HG02571 (cell line): ENCODE data around the gene SEC61B.
"Not testable (repeated sequence)": the region's sequence is repeated elsewhere in the genome, so short reads cannot be mapped to it uniquely, and the experiment has no call there.

Source experiments
- ATAC-seq: cut with Tn5 transposase; IDR thresholded peaks from one replicate; pipeline ENCODE4 v1.9.1; 2021; ENCODE audit warnings: mild to moderate bottlenecking, moderate library complexity; ENCODE audit not compliant: unreplicated experiment

Gene SEC61B

DNA sequence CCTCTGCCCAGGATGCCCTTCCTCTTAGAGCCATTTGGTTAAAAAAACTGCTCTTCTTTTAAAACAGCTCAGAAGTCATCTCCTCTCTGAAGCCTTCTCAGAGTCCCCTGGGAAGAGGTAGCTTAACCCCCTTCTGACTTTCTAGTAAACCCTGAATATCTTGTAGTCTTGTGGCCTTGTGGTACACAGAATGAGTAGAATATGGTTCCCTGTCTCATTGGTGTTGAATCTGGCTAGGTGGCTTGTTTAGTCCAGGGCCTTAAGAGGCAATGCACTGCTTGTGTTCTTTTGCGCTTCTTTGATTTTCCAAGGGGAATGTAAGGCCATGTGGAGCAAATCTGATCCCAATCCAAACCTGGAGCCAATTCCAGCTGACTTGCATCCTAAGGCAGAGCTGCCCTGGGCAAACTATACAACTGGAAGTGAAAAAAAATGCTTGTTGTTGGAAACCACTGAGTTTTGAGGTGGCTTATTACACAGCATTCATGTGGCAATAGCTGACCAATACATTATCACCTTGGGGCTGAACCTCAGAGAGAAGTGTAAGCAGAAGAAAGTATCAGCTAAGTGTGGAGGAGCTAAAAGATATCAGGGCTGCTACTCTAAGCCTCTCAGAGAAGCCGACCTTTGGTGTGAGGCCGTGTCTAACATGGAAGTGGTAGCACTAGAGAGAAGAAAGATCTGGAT lies 31.3 kb upstream of the SEC61B start:
- no peak for ATAC-seq

DNA sequence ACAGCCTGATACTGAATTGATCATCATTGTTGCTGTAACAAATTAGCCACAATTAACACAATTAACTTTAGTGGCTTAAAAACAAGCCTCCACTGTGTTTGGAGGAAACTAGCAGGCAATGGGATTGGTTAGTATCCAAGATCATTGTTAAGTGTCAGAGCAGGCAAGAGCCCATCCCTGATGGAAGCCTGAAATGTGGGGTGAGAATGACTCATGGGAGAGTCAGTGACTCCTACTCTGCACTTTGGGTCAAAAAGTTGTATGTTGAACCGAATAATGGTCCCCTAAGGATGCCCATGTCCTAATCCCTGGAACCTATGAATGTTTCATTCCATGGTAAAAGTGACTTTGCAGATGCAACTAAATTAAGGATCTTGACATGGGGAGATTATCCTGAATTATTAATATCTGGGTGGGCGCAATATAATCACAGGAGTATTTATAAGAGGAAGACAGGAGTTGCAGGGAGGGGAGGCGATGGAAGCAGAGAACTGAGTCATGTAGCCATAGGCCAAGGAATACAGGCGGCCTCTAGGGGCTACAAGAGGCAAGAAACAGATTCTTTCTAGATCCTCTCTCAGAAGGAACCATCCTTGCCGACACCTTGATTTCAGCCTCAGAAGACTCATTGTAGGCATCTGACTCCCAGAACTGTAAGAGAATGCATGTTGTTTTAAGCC lies 29.2 kb upstream of the SEC61B start:
- no peak for ATAC-seq

DNA sequence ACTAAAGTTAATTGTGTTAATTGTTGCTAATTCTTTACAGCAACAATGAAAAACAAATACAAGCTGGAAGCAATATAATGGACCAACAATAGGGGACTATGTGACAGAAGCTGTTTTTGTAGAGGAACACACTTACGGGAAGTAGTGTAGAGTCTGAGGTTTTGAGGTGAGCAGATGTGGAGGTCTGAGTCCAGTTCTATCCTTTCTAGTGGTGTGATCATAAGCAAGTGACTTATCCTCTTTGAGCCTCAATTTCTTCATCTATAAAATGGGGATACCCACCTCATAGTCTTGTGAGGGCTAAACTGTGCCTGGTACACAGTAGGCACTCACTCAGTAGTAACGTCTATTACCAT lies 28.6 kb upstream of the SEC61B start:
- ATAC-seq, result no peak

DNA sequence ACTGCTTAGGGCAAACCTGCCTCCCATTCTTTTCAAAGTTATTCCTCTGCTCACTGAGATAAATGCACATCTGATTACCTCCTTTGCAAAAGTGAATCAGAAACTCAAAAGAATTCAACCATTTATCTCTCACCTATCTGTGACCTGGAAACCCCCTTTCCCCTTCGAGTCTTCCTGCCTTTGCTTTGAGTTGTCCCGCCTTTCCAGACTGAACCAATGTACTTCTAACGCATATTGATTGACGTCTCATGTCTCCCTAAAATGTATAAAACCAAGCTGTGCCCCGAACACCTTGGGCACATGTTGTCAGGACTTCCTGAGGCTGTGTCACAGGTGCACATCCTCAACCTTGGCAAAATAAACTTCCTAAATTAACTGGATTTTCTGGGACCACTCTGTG lies 25.6 kb upstream of the SEC61B start:
- not testable (repeated sequence) for ATAC-seq

DNA sequence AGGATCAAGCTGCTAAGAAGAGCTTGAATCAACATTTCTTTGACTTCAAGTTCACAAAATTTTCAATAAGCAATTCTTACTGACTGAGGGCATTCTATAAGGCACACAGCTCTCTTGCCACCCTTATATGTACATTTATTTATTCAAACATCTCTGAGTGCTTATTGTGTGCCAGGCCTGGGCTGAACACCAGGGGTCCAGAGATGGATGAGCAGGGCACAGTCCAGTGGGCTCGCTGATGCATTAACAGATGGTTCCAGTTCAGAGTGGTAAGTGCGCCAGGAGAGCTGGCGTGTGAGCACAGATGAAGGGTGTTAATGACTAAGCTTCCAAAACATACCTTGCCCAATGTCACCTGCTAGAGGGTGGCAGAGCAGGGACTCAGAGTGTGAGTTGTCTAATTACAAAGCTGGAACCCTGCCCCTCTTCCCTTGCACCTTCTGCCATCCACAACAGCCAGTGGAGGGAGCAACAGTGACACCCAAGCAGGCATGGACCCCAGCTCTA lies 24.9 kb upstream of the SEC61B start:
- ATAC-seq, result no peak

DNA sequence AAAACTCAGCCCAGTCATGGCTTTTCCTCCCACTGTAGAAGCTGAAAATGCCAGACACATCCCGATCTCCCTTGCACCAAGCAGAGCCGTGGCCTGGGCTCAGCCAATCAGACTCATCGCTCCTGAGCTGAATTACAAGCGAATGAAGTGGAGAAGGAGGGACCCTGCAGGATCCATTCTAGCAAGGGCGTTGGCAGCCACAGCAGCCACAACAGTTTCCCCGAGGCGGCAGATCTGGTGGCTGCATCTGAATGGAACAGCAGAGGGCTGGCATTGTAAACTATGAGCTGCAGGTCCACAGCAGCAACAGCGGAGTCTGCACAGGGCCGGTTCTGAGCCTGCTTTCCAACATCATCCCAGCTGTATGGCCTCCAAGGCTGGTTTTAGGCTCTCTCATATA lies 24.1 kb upstream of the SEC61B start:
- ATAC-seq, result no peak

DNA sequence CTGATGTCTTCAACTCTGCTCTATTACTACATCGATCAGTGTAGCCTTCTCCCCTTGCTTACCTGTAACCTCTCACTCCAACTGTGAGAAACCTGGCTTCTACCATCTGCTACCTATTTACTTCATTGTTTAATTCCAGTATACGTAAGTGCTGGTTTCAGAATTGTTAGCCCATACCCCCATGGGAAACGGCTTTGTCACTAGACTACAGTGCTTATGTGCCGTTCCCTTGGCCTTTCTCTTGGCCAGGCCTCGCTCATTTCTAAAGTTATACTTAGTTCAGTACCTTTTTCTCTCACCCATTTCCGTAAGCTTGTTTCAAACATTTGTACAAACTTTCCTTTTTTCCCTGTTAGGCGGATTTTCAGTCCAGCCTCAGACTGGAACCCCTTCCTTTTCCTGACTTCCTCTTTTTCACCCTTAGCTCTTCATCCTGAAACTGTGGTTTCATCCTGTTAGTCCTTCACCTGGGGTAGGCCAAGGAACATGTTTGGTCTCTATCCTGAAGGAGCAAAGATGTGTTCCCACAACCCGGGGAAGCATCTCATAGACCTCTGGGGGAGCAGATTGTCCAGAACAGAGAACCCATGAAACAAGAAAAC lies 22.0 kb upstream of the SEC61B start:
- no peak for ATAC-seq

DNA sequence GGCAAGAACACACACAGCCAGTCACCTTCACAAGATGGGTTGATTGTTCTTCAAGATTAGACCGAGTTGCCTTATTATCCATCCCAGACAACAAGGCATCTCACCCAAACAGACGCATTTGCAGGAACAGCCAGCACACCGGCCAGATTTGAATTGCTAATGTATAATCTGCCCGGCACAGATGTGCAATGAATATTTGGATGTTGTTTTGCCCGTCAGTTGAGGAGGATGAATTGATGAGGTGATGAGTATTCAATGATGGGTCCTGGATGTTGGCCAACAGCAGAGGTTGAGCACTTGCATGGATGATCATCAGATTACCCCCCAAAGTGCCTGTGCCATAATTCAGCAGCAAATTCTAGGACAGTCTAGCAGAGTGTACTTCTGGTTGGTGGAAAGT lies 20.5 kb upstream of the SEC61B start:
- ATAC-seq, result no peak

DNA sequence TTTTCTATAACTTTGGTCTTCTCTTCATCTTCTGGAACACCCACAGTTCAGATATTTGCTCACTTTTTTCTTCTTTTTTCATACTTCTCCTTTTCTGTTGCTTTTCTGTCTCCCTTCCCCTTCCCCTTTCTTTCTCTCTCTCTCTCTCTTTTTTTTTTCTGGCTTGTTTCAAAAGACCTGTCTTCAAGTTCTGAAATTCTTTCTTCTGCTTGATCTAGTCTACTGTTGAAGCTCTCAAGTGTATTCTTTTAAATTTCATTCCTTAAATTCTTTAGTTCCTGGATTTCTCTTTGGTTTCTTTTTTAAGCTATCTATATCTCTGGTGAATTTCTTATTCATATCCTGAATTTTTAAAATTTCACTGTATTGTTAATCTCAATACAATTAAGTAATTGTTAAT lies 11.5 kb upstream of the SEC61B start:
- no peak for ATAC-seq

DNA sequence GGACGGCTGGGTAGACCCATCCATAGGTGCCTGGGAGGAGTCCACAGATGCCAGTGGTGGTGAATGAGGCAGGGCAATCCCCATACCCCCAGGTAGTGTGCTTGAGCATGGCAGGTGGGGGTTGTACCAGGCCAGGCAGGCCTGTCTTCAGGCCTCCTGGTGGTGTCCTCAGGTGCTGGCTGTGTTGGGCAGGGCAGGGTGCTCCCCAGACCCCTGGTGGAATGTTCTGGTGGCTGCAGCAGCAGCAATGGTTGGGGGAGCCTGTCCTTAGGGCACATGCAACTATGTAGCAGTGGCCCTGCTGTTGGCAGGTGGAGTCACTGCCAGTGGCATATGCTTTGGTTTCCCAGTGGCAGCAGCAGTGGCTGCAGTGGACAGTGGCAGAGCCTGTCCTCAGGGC lies 10.3 kb upstream of the SEC61B start:
- ATAC-seq, result no peak

DNA sequence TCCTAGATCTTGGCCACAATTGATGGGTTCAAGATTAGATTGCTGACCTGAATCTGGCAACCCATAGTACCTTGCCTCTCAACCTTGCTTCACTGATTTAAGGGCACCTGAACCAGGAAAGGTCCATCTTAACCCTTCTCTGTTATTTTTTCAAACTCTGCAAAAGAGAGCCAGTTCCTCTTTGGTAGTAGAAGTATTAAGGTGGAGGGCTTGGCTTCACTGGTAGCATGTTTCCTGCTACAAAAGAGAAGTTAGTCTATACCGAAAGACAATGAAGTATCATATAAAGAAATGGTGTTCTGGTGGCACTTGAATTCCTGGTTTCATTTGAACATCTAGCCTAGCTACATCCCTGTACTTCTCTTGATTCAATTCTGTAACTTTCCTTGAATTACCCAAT lies 8.9 kb upstream of the SEC61B start:
- ATAC-seq, result no peak

DNA sequence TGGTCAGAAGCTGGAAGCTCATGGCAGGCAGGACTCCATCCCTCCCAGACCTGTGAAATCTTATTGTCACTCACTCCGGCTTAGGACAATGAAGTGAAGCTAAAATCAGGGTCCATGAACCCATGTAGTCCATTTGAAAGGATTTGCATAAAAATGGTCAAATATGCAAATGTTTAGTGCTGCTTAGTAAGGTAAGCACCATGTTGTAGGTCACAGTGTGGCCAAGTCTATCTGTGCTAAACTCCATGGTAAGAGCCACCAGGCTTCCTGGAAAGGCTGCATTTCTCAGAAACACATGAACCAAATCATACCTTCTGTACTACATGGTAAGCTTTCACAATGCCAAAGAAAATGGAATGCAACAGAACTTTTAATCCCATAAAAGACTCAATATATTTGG lies 6.0 kb upstream of the SEC61B start:
- ATAC-seq, result no peak

DNA sequence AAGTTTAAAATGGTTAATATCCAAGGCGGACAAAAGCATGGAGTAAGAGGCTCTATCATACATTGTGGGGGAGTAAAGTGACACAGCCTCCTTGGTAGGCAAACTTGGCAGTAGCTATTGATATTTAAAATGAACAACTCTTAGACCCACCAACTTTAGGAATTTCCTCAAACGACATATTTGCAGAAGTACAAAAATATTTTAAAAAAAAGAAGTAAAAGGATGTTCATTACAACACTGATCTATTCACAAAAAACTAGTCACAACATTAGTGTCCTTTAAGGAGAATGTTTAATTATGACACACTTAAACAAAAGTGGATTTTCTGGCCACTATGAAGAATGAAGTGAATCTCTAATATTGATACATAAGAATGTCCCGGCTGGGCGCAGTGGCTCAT lies 2.1 kb upstream of the SEC61B start:
- ATAC-seq, result no peak

DNA sequence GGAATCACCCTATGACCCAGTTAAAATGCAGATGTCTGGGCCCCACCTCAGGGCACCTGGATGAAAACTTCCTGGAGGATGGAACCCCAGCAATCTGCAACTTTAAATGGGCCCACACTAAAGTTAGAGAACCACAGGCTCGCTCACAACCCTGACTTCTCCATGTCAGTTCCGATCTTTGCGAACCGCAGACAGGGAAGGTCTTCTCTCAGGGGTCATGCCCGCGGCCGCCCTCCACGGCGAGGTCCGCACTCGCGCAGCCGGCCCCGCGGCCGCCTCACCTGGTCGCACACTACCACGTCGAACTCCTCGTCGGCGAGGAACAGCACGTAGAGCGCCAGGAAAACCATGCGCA lies 839 bp upstream of the SEC61B start:
- ATAC-seq, result peak; percentile 26

DNA sequence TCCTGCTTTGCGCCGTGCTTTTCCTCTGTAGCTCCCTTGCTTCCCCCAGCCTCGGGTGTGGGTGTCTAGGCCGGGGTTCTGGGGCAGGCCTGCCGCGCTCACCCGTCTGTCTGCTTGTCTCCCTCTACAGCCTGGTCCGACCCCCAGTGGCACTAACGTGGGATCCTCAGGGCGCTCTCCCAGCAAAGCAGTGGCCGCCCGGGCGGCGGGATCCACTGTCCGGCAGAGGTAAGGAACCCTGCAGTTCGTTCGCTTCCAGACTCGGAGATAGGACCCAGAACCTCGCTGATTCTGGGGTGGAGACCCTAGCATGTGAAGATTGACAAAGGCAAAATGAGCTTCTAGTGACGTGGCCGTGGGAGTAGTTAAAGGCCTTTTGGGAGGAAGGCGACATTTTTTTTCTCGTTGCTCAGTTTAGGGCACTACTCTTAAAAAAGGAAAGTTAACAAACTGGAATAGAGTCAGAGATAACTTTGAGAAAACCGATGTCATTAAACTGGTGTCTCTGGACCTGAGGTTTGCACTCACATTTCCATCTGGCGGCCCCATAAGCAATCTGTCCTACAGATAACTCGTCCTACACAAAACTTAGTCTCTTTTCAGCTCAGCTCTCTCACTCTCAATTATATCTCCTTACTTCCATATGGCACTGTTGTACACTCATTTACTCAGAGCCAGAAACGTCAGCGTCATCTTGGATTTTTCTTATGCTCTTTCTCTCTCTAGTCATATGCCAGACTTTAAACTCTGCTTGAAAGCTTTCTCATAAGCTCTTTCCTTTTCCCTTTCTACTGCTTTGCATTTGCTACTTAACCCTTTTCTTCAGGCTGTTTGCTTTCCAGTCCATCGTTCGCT lies 561 bp downstream of the SEC61B start:
- ATAC-seq, result peak; percentile 25

DNA sequence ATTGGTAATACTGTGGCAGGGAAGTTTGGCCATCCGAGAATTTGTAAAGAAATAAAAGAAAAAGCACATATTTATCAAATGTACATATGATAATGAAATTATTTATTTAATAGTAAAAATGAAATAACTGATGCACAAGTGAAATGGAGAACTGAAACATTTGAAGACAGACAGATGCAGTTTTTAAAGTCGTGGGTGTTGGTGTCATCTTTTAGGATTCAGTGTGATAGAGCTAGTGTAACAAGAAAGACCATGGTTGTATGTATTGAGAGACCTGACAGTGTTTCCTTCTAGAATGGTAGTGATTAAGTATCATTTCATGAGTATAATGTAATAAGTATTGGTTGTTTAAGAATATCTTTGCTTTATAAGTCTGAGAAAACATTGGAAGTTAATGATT lies 2.4 kb downstream of the SEC61B start:
- no peak for ATAC-seq

DNA sequence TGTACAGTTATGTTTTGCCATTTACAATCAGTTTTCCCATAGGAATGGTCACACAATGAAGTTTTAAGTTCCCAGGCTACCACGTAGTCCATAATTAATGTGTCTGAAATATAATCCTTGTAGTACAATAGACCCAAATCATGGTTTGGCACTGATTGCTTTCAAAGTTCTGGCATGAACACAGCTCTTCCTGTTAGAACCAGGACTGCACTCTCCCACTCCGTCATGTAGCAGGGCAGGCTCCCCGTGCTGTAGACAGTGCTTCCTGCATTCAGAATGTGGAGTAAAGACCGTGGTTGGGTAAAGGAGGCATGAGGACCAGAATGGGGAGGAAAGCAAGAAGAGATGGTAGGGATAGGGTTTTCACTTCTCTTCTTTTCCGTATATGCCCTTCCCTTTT lies 4.0 kb downstream of the SEC61B start:
- ATAC-seq, result no peak

DNA sequence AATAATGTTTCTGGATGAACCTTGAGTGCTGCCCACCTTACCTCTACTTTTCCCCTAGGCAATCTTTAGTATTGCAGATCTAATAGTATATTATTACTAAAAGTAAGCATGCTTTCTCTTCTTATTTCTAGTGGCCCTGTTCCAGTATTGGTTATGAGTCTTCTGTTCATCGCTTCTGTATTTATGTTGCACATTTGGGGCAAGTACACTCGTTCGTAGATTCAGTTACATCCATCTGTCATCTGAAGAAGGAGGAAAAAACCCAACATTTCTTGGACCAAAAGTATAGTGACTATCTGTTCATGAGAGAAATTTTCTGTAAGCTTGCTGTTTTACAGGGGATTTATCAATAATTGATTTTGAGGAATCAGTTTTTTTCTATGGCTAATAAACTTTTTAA lies 8.1 kb downstream of the SEC61B start:
- no peak for ATAC-seq

DNA sequence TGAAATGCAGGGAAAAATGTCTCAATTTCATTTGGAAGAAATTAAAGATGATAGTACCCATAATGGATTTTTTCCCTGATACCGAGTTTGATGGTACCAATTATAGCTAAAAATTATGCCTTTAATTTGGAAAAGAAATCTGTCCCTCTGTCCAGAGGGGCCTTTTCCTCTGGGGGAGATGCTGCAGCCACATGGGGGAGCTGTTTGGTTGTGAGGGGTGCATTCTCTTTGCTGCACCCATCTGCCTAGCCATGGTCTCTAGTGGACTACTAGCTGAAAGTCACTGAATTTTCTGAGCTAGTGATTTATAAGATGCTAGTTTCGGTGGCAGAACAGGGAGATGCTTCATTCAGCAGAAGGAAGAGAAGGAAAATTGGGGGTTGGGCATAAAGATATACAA lies 9.6 kb downstream of the SEC61B start:
- ATAC-seq, result no peak

DNA sequence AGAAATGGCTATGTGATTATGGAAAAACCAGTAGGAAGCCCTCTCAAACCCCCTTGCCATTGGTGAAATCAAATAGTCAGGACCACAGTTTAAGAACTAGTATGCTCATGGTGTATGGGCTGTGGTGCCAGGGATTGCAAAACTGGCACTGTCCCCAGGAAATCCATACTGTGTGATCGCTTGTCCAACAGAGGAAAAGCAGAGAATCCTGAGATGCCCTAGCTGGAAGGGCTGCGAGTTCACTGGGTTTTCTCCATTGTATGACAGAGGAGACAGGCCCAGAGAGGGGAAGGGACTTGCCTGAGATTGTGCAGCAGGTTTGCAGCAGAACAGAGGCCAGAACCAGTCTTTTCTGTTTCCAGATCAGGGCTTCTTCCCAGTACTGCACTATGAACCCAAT lies 12.5 kb downstream of the SEC61B start:
- ATAC-seq, result no peak

DNA sequence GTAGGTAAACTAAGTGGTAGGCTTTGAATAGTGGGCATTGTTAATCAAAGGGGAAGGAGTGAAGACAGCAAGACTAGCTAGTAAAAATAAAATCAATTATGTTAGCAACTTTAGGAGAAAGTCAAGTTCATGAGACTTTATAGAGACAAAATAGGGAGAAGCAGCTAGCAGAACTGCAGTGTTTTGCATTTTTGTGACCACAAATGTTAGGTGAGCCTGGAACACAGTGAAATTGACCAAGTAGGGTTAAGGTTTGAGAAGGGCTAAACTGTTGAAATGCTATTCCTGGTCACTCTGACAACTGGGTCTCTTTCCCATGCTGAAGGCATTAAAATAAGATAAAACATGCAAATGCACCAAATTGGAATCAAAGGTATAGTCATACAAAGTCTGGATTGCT lies 13.0 kb downstream of the SEC61B start:
- ATAC-seq, result no peak
